ENCODE data around the gene SMIM29.
"Not testable (repeated sequence)": the region's sequence is repeated elsewhere in the genome, so short reads cannot be mapped to it uniquely, and the experiment has no call there.

Gene SMIM29

GRCh38 chr6:34246249-34246562 lies 2.6 kb downstream of the SMIM29 start:
- no peak for DNase-seq (ENCODE audit: low spot score)
- Histone ChIP-seq H3K27me3 (ENCODE audit: insufficient read depth, poor library complexity, severe bottlenecking) (no peaks in the 10 kb centered on the region), H3K9me3 (ENCODE audit: severe bottlenecking) (no peaks in the 10 kb centered on the region), H3K4me1 (ENCODE audit: insufficient read depth, poor library complexity, severe bottlenecking) (peaks cover 50% of the 10 kb centered on the region), H3K27ac (ENCODE audit: poor library complexity, severe bottlenecking) (peak overlapping the region; percentile 95), H3K36me3 (ENCODE audit: low read depth) (peaks cover 46% of the 10 kb centered on the region), H3K4me3 (ENCODE audit: severe bottlenecking) (no peak overlapping the region)
- no peak for ATAC-seq (ENCODE audit: low read depth)
- no peak for TF ChIP-seq CTCF (IDR thresholded peaks at IDR 0.05; ENCODE audit: poor library complexity, severe bottlenecking)

GRCh38 chr6:34245761-34246140 lies 3.1 kb downstream of the SMIM29 start:
- H3K4me3 ChIP-seq (ENCODE audit: severe bottlenecking); DNase-seq (ENCODE audit: low spot score); ATAC-seq (ENCODE audit: low read depth); H3K9me3 ChIP-seq (ENCODE audit: severe bottlenecking); H3K27me3 ChIP-seq (ENCODE audit: insufficient read depth, poor library complexity, severe bottlenecking): not testable (repeated sequence)
- Histone ChIP-seq H3K27ac (ENCODE audit: poor library complexity, severe bottlenecking) (peak overlapping the region; percentile 95), H3K4me1 (ENCODE audit: insufficient read depth, poor library complexity, severe bottlenecking) (peaks cover 52% of the 10 kb centered on the region), H3K36me3 (ENCODE audit: low read depth) (peaks cover 50% of the 10 kb centered on the region)

GRCh38 chr6:34245032-34245760 lies 3.6 kb downstream of the SMIM29 start:
- H3K4me1 ChIP-seq (ENCODE audit: insufficient read depth, poor library complexity, severe bottlenecking) = peaks cover 57% of the 10 kb centered on the region
- H3K36me3 ChIP-seq (ENCODE audit: low read depth) = peaks cover 56% of the 10 kb centered on the region
- H3K4me3 ChIP-seq (ENCODE audit: severe bottlenecking); H3K27me3 ChIP-seq (ENCODE audit: insufficient read depth, poor library complexity, severe bottlenecking); H3K9me3 ChIP-seq (ENCODE audit: severe bottlenecking); ATAC-seq (ENCODE audit: low read depth); DNase-seq (ENCODE audit: low spot score): not testable (repeated sequence)
- peak overlapping the region; percentile 95 for H3K27ac ChIP-seq (ENCODE audit: poor library complexity, severe bottlenecking)

DNA sequence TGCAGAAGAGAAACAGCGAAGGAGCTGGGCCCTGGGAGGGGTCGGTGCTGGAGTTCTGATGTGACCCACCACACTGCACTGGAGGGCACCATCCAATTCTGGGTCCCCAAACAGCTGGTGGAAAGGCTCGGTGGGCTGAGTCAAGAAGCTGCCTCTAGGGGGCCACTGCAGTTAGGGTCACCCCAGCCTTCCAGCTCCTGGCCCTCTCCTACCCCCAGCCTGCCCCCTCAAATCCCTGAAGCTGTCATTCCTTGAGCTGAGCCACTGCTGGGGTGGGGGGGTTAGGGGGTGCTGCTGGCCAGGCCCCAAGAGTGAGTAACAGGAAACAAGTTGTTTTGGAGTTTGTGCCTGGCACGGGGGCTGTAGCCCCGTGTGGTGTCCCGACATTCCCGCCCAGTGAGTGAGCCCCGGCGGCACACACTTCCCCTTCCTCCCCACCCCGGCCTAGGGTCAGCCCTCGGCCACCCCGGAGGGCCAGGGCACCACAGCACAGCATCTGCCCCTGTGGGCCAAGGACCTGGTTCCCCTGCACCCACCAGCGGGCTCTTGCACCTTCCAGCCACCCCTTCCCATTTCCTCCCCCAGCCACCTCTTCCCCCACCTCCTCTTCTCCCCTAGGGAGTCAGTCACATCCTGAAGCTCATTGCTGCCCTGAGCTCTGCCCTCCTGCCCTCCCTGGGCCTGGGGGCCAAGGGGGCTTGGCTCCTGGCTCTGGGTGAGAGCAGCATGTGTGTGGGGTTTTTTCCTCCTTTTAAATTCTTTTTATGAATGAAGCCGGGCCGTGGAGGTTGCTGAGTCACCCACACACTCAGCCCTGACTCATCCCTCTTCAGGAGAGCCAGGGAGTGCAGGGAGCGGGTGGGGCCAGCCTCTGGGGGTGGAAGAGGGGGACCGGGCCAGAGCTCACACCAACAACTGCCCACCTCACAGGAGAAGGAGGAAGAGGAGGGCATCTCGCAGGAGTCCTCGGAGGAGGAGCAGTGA lies 4.6 kb downstream of the SMIM29 start:
- no peaks in the 10 kb centered on the region for H3K9me3 ChIP-seq (ENCODE audit: severe bottlenecking)
- DNase-seq (ENCODE audit: low spot score) = peak; percentile 93
- peaks cover 66% of the 10 kb centered on the region for H3K36me3 ChIP-seq (ENCODE audit: low read depth)
- ATAC-seq (ENCODE audit: low read depth) = peak; percentile 51
- H3K27ac ChIP-seq (ENCODE audit: poor library complexity, severe bottlenecking) = peak overlapping the region; percentile 95
- no peaks in the 10 kb centered on the region for H3K27me3 ChIP-seq (ENCODE audit: insufficient read depth, poor library complexity, severe bottlenecking)
- H3K4me1 ChIP-seq (ENCODE audit: insufficient read depth, poor library complexity, severe bottlenecking) = peaks cover 67% of the 10 kb centered on the region
- TF ChIP-seq CTCF (IDR thresholded peaks at IDR 0.05; ENCODE audit: poor library complexity, severe bottlenecking) = peak; percentile 24
- H3K4me3 ChIP-seq (ENCODE audit: severe bottlenecking) = no peak overlapping the region

- no peak for TF ChIP-seq CTCF (IDR thresholded peaks at IDR 0.05; ENCODE audit: poor library complexity, severe bottlenecking)
- Histone ChIP-seq H3K4me1 (ENCODE audit: insufficient read depth, poor library complexity, severe bottlenecking) (peaks cover 73% of the 10 kb centered on the region), H3K9me3 (ENCODE audit: severe bottlenecking) (no peaks in the 10 kb centered on the region), H3K36me3 (ENCODE audit: low read depth) (peaks cover 72% of the 10 kb centered on the region), H3K4me3 (ENCODE audit: severe bottlenecking) (no peak overlapping the region), H3K27ac (ENCODE audit: poor library complexity, severe bottlenecking) (peak overlapping the region; percentile 95), H3K27me3 (ENCODE audit: insufficient read depth, poor library complexity, severe bottlenecking) (no peaks in the 10 kb centered on the region)
- no peak for ATAC-seq (ENCODE audit: low read depth)
- DNase-seq (ENCODE audit: low spot score) = peak; percentile 61
Observed at GRCh38 chr6:34243131-34243771, 5.6 kb downstream of the SMIM29 start.

Measured in RWPE2 (cell line).